ENCODE measurements around the gene SSTR1. TPM values are rescaled to one million over a fixed set of nuclear protein-coding genes. Genes with fewer than 3 reads are reported as not detected.

The SSTR1 gene
- total RNA-seq, 4 donors from 2014 or later: 0.33 to 0.97 (median 0.58) TPM

- H3K4me3 ChIP-seq: peak within 1 kb of the TSS; percentile 51 to 59 (median 53)
- TF ChIP-seq POLR2AphosphoS5 (IDR thresholded peaks at IDR 0.05) (peak; percentile 31 to 65), EP300 (IDR thresholded peaks at IDR 0.05) (no peak)
- peaks cover 0 to 18% (median 11%) of the 10 kb centered on the region in 4 donors for H3K4me1 ChIP-seq
- intact Hi-C loops (cut with DNase I): no loop called here
- 29% methylated on average over 26 of the region's 68 CpGs for WGBS
- no peaks in the 10 kb centered on the region for H3K36me3 ChIP-seq
- H3K9me3 ChIP-seq: peaks cover 0 to 1% (median 0%) of the 10 kb centered on the region in 4 donors
- H3K27ac ChIP-seq (replicated peaks in 1 of 4): peak within 1 kb of the TSS; percentile 70 to 80 (median 78)
- peaks cover 0 to 32% (median 2%) of the 10 kb centered on the region in 4 donors for H3K27me3 ChIP-seq
- no peak for DNase-seq (ENCODE audit: extremely low spot score)
These were observed 48.2 kb downstream of the SSTR1 start, which contains the start of gene CLEC14A for GRCh38 chr14:38255673-38256532. Gene CLEC14A (minus strand): TSS chr14:38256093. CDS start chr14:38256022, 71 bp downstream.

GRCh38 chr14:38256533-38256840, 48.8 kb downstream of the SSTR1 start:
- peak overlapping the region in 2 of 4 donors; percentile 51 to 53 for H3K4me3 ChIP-seq
- H3K9me3 ChIP-seq: peaks cover 0 to 7% (median 2%) of the 10 kb centered on the region in 4 donors
- H3K27me3 ChIP-seq: peaks cover 0 to 32% (median 2%) of the 10 kb centered on the region in 4 donors
- DNase-seq (ENCODE audit: extremely low spot score): no peak
- peaks cover 0 to 18% (median 11%) of the 10 kb centered on the region in 4 donors for H3K4me1 ChIP-seq
- H3K27ac ChIP-seq (replicated peaks in 1 of 4): peak overlapping the region in 3 of 4 donors; percentile 30 to 80 (median 77)
- 41% methylated on average over 5 of the region's 5 CpGs for WGBS
- no peaks in the 10 kb centered on the region for H3K36me3 ChIP-seq
- intact Hi-C loops (cut with DNase I): no loop called here
- TF ChIP-seq POLR2AphosphoS5 (IDR thresholded peaks at IDR 0.05) (no peak), CTCF (IDR thresholded peaks at IDR 0.05) (peak in 1 of 3 experiments; percentile 14), POLR2A (IDR thresholded peaks at IDR 0.05; ENCODE audit: low read depth) (no peak), EP300 (IDR thresholded peaks at IDR 0.05) (no peak)

GRCh38 chr14:38257507-38257906, 49.8 kb downstream of the SSTR1 start:
- peaks cover 0 to 32% (median 2%) of the 10 kb centered on the region in 4 donors for H3K27me3 ChIP-seq

GRCh38 chr14:38261620-38262019, 53.9 kb downstream of the SSTR1 start:
- Histone ChIP-seq H3K27ac (replicated peaks in 1 of 4) (no peak overlapping the region), H3K27me3 (no peaks in the 10 kb centered on the region), H3K9me3 (peaks cover 0 to 9% (median 2%) of the 10 kb centered on the region in 4 donors), H3K4me3 (no peak overlapping the region), H3K4me1 (peaks cover 0 to 6% (median 0%) of the 10 kb centered on the region in 4 donors), H3K36me3 (no peaks in the 10 kb centered on the region)
- DNase-seq (ENCODE audit: extremely low spot score): no peak
- no peak for TF ChIP-seq CTCF (IDR thresholded peaks at IDR 0.05)
- no peak for TF ChIP-seq EP300 (IDR thresholded peaks at IDR 0.05)
- TF ChIP-seq POLR2A (IDR thresholded peaks at IDR 0.05; ENCODE audit: low read depth): no peak
- TF ChIP-seq POLR2AphosphoS5 (IDR thresholded peaks at IDR 0.05): no peak
- intact Hi-C loops (cut with DNase I): no loop called here
- 100% methylated on average over 1 of the region's 1 CpG for WGBS

More at GRCh38 chr14:38257507-38257906, 49.8 kb downstream of the SSTR1 start:
- H3K27ac ChIP-seq (replicated peaks in 1 of 4): peak overlapping the region in 2 of 4 donors; percentile 30 to 80
- peaks cover 0 to 18% (median 11%) of the 10 kb centered on the region in 4 donors for H3K4me1 ChIP-seq
- H3K9me3 ChIP-seq: peaks cover 0 to 9% (median 2%) of the 10 kb centered on the region in 4 donors
- DNase-seq (ENCODE audit: extremely low spot score): no peak
- intact Hi-C loops (cut with DNase I): no loop called here
- TF ChIP-seq POLR2A (IDR thresholded peaks at IDR 0.05; ENCODE audit: low read depth) (no peak), EP300 (IDR thresholded peaks at IDR 0.05) (no peak), POLR2AphosphoS5 (IDR thresholded peaks at IDR 0.05) (no peak), CTCF (IDR thresholded peaks at IDR 0.05) (no peak)
- 75% methylated on average over 2 of the region's 2 CpGs for WGBS
- H3K4me3 ChIP-seq: no peak overlapping the region
- no peaks in the 10 kb centered on the region for H3K36me3 ChIP-seq

Other genes with a start within 250 kb of the SSTR1 start
- 10 to 100 TPM; 23.7 to 50.2 (median 38.0) TPM for gene CLEC14A, start 48.2 kb downstream of the SSTR1 start, total RNA-seq

Data from esophagus muscularis mucosa (tissue), 4 donors.